Right forelimb (tissue), 1 donor: ENCODE data around the gene DNMT3B.
"Not testable (repeated sequence)": the region's sequence is repeated elsewhere in the genome, so short reads cannot be mapped to it uniquely, and the experiment has no call there.

Experiments used
- DNase-seq: peaks from one replicate; pipeline ENCODE4 v3.0.0-alpha.2; 2018

DNMT3B gene

GRCh38 chr20:32792316-32792715 is 30.1 kb downstream of the DNMT3B start:
- no peak for DNase-seq

- DNase-seq, result no peak
These were observed 30.7 kb downstream of the DNMT3B start for GRCh38 chr20:32792731-32793458.

DNA sequence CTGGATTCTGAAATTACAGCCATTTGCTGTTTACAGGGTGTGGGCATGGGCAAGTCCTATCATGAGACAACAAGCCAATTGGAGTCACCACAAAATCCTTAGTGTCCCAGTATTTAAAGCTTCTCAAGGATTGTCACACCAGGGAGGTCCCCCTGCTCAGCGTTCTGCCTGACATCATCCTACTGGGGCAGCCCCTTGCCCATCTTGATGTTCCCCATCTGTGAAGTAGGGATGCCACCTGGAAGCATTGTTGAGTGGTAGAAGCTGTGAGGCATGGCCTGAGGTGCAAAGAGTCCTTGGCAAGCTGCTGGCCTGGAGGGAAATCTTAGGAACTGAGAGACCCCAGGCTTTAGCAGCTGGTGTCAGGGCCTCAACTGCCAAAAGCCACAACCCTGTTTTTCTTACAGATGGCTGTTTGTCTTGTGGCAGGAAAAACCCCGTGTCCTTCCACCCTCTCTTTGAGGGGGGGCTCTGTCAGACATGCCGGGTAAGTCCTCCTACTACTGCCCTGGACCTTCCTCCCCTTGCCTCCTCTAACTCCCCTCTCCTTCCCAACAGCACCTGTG is 34.3 kb downstream of the DNMT3B start:
- DNase-seq, result no peak

DNA sequence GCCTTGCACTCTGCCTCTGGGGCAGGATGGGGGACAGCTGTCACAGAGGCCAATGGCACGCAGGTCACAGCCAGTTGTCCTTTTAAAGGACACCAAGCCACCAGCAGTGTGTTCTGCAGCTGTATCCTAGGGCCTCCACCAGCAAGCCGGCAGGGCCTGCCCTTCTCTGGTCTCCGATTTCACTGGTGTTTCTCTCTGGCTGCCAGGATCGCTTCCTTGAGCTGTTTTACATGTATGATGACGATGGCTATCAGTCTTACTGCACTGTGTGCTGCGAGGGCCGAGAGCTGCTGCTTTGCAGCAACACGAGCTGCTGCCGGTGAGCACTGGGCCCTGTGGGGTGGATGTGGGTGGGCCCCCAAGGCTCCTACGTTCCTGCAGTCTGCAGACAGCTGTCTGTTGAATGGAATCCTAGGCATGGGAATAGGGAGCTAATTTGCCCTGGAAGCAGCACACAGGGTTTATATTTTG is 34.8 kb downstream of the DNMT3B start:
- peak; percentile 68 for DNase-seq

DNA sequence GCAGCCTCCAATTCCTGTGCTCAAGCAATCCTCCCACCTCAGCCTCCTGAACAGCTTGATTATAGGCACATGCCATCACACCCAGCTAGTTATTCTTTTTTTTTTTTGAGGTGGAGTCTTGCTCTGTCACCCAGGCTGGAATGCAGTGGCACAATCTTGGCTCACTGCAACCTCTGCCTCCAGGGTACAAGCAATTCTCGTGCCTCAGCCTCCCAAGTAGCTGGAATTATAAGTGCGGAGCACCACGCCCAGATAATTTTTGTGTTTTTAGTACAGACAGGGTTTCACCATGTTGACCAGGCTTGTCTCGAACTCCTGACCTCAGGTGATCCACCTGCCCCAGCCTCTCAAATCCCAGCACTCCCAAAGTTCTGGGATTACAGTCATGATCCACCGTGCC is 35.4 kb downstream of the DNMT3B start:
- not testable (repeated sequence) for DNase-seq

GRCh38 chr20:32798046-32798981 is 36.1 kb downstream of the DNMT3B start:
- no peak for DNase-seq

- no peak for DNase-seq
These were observed 40.9 kb downstream of the DNMT3B start for GRCh38 chr20:32803092-32803491.

DNA sequence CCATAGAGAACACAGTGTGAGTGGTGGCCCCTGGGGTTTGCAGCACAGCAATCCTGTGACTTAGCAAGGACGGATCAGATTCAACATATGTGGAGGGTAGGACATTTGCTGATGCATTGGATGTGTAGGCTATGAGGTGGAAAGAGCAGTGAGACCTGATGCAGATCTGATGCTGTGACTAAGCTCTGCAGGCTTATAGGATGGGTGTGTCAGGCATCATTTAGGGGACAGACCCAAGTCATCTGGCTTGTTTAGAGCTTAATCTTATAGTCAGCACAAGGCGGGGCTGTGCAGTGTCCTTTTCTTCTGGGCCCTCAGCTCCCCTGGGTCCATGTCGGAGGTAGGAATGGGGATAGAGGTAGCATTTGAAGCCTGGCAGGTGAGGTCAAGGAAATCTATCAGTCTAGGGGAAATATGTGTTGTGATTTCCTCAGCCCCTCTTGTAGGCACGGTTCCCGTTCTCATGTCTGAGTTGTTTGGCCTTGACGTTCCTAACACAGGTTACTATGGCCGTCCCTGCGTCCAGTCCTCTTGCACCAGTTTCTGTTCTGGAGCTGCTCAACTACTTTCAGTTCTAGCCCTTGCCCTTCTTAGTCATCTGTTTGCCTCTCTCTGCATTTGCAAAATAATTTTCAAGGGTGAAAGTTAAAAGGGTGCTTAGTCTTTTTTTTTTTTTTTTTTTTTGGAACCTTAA is 42.0 kb downstream of the DNMT3B start:
- DNase-seq, result no peak

DNA sequence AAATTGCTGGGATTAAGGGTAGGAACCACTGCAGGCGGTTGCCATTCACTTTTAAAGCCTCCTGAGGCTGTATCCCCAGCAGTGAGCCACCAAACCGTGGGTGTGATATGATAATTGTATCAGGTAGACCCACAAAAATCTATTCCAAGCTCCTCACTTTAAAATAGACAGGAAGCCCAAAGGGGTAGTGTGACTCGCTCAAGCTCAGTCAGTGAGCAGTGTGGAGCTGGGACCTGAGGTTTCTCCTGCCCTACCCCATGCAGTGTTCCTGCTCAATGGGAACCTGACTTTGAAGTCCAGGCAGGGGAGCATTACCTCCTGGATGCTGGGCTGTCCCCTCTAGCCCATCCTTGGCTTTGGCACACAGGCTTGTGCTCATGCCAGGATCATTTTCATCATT is 42.6 kb downstream of the DNMT3B start:
- no peak for DNase-seq

- no peak for DNase-seq
These were observed 43.5 kb downstream of the DNMT3B start for GRCh38 chr20:32805721-32806120.

DNA sequence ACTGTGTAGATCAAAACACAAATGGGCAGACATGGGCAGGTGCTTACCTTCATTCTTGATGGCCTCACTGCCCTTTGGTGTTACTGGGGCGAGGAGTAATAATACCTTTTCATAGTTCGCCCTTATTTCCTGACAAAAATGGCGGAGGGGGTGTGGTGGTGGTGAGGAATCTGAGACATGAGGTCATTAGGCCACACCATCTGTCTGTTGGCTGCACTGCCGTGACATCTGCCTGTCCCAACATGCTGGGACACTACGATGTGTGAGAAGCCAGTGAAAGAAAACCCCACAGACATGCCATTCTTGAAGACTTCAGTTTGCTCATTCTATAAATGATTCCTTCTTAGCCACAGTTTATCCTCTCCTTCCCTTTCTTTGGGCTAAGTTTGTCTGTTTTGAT is 44.2 kb downstream of the DNMT3B start:
- DNase-seq, result no peak

DNA sequence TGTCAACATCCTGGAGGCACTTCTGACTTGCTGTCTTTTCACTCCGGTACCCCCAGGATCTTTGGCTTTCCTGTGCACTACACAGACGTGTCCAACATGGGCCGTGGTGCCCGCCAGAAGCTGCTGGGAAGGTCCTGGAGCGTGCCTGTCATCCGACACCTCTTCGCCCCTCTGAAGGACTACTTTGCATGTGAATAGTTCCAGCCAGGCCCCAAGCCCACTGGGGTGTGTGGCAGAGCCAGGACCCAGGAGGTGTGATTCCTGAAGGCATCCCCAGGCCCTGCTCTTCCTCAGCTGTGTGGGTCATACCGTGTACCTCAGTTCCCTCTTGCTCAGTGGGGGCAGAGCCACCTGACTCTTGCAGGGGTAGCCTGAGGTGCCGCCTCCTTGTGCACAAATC is 45.5 kb downstream of the DNMT3B start:
- no peak for DNase-seq

- DNase-seq, result no peak
These were observed 46.3 kb downstream of the DNMT3B start for GRCh38 chr20:32808438-32808837.

DNA sequence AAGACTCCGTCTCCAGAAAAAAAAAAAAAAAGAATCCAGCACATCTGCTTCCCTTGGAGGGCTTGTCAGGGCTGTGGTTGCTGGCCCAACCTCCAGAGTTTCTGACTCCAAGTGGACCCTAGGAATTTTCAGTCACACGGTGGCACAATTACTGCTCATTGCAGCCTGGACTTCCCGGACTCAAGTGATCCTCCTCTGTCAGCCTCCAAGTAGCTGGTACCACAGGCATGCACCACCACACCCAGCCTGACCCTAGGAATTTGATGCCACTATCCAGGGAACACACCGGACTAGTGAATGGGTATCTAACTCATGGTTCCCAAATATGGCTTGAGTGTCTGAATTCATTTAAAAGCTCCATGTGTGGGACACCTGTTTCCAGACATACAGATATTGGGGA is 47.7 kb downstream of the DNMT3B start:
- DNase-seq, result no peak

DNA sequence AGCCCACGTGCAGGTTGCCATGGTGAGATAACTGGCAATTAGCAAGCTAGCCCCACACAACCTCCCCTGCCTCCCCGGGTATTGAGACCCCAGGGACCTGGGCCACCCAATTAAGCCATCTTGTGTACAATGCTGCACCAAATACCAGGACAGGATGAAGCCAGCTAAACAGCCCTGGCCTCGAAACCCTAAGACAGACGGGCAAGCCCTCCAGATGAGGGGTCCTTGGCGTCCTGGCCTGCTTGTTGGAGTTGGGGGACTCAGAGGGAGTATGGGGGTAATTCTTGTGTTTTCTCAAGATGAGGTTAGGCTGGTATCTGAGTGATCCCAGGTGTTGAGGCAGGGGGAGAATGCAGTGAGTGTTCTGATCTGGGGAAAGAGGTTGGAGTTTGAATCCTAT is 48.8 kb downstream of the DNMT3B start:
- DNase-seq, result no peak

GRCh38 chr20:32811886-32812285 is 49.7 kb downstream of the DNMT3B start:
- DNase-seq, result no peak

GRCh38 chr20:32819992-32820697 is 58.0 kb downstream of the DNMT3B start:
- DNase-seq, result peak; percentile 93

GRCh38 chr20:32820698-32821377 is 58.7 kb downstream of the DNMT3B start:
- DNase-seq, result no peak

DNA sequence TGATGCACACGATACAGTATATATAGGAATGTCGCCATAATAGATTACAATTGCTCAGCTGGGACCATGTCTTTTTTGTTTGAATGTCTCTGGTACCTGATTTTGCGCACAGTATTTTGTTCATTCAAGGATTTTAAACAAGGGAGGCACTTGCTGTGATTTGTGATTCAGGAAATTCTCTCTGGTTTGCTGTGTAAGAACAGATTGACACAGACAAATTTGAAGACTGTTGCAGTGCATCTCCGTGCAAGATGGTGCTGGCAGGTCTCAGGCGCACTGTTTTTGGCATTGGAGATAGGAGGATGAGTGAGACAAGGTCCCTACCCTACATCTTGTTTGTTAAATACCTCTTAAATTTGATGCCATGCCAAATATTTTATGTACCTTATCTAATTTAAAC is 60.0 kb downstream of the DNMT3B start:
- no peak for DNase-seq

DNA sequence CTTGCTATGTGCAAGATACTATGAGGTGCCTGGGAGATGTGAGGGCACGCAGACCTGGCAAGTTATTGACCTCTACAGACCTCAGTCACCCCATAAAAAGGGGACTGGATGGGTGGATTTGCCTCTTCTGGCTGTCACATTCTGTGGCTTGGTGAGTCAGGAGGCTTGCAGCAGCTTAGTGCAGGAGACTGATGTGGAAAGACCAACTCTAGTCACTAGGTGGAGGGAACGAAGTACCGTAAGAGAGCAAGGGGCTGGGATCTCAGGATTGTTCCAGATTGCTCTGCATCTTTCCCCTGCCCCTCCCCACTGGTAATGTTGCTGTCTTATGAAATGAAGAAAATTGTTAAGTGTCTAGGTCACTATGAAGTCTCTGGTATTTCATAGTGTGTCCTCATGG is 60.9 kb downstream of the DNMT3B start:
- no peak for DNase-seq

- DNase-seq, result no peak
These were observed 61.8 kb downstream of the DNMT3B start for GRCh38 chr20:32823737-32824588.
